ENCODE data around the gene UTY.
"Not testable (repeated sequence)": the region's sequence is repeated elsewhere in the genome, so short reads cannot be mapped to it uniquely, and the experiment has no call there.

The UTY gene

GRCh38 chrY:13296176-13296890 is 183.5 kb downstream of the UTY start:
- no peak for DNase-seq

- DNase-seq, result no peak
These were observed 184.8 kb downstream of the UTY start for GRCh38 chrY:13295026-13295425.

- DNase-seq, result no peak
These were observed 188.6 kb downstream of the UTY start for GRCh38 chrY:13291199-13291598.

- not testable (repeated sequence) for DNase-seq
These were observed 197.4 kb downstream of the UTY start for GRCh38 chrY:13282151-13283054.

- DNase-seq, result no peak
These were observed 200.3 kb downstream of the UTY start for GRCh38 chrY:13279561-13279960.

- DNase-seq, result no peak
These were observed 208.1 kb downstream of the UTY start for GRCh38 chrY:13271706-13272105.

GRCh38 chrY:13253941-13254440 is 225.8 kb downstream of the UTY start:
- not testable (repeated sequence) for DNase-seq

- no peak for DNase-seq
These were observed 229.4 kb downstream of the UTY start for GRCh38 chrY:13250421-13250820.

- no peak for DNase-seq
These were observed 236.1 kb downstream of the UTY start for GRCh38 chrY:13243716-13244115.

GRCh38 chrY:13233901-13234300 is 245.9 kb downstream of the UTY start:
- peak; percentile 55 to 71 for DNase-seq

GRCh38 chrY:13233118-13233517 is 246.7 kb downstream of the UTY start:
- DNase-seq, result no peak

- no peak for DNase-seq
These were observed 252.4 kb downstream of the UTY start for GRCh38 chrY:13227354-13227953.

GRCh38 chrY:13210961-13211646 is 268.7 kb downstream of the UTY start:
- no peak for DNase-seq

- no peak for DNase-seq
These were observed 274.6 kb downstream of the UTY start for GRCh38 chrY:13205214-13205613.
